ENCODE measurements around the gene GTSE1. TPM values are rescaled to one million over a fixed set of nuclear protein-coding genes. Genes with fewer than 3 reads are reported as not detected.

Gene GTSE1
- total and polyA plus RNA-seq, 10 donors: 1.3 to 5.2 (median 3.0) TPM

GRCh38 chr22:46286006-46286405, 10.7 kb upstream of the GTSE1 start:
- Histone ChIP-seq H3K27ac (no peak overlapping the region), H3K4me1 (peaks cover 21 to 88% (median 33%) of the 10 kb centered on the region in 6 donors), H3K27me3 (replicated peaks in 1 of 7) (no peaks in the 10 kb centered on the region), H3K9me3 (no peaks in the 10 kb centered on the region), H3K36me3 (peaks cover 0 to 92% (median 45%) of the 10 kb centered on the region in 6 donors), H3K4me3 (no peak overlapping the region)
- intact Hi-C loops (cut with DNase I; ENCODE audit: low total_unique reads): no loop called here
- 91 to 96% (median 95%) methylated on average over 3 of the region's 3 CpGs for WGBS, 5 donors
- no peak for DNase-seq
- TF ChIP-seq POLR2A (IDR thresholded peaks at IDR 0.05) (no peak), POLR2AphosphoS5 (IDR thresholded peaks at IDR 0.05) (no peak), CTCF (IDR thresholded peaks at IDR 0.05 in 8 of 11, conservative IDR thresholded peaks at IDR 0.05 in 3 of 11) (no peak)

GRCh38 chr22:46286941-46287872, 9.5 kb upstream of the GTSE1 start:
- intact Hi-C loops (cut with DNase I; ENCODE audit: low total_unique reads): no loop called here
- Histone ChIP-seq H3K36me3 (peaks cover 0 to 92% (median 47%) of the 10 kb centered on the region in 6 donors), H3K27me3 (replicated peaks in 1 of 7) (no peaks in the 10 kb centered on the region), H3K27ac (peak overlapping the region; percentile 43 to 87 (median 80)), H3K9me3 (peaks cover 0 to 12% (median 8%) of the 10 kb centered on the region in 8 donors), H3K4me1 (peaks cover 21 to 77% (median 32%) of the 10 kb centered on the region in 6 donors), H3K4me3 (peak overlapping the region in 4 of 8 donors; percentile 5 to 60 (median 25))
- WGBS, 5 donors: 85 to 96% (median 91%) methylated on average over 14 to 15 of the region's 15 CpGs
- DNase-seq: peak; percentile 76
- peak in 2 of 3 donors; percentile 4 to 44 for TF ChIP-seq POLR2AphosphoS5 (IDR thresholded peaks at IDR 0.05)
- no peak for TF ChIP-seq POLR2A (IDR thresholded peaks at IDR 0.05)

- H3K4me3 ChIP-seq: peak overlapping the region in 5 of 8 donors; percentile 17 to 60 (median 25)
- peaks cover 0 to 15% (median 9%) of the 10 kb centered on the region in 8 donors for H3K9me3 ChIP-seq
- intact Hi-C loops (cut with DNase I; ENCODE audit: low total_unique reads): no loop called here
- 20 to 37% (median 29%) methylated on average over 20 to 24 of the region's 24 CpGs for WGBS, 5 donors
- peak; percentile 95 for DNase-seq
- peaks cover 0 to 92% (median 46%) of the 10 kb centered on the region in 6 donors for H3K36me3 ChIP-seq
- TF ChIP-seq CTCF (IDR thresholded peaks at IDR 0.05 in 8 of 11, conservative IDR thresholded peaks at IDR 0.05 in 3 of 11): no peak
- TF ChIP-seq POLR2A (IDR thresholded peaks at IDR 0.05): no peak
- peak; percentile 93 to 95 (median 95) for TF ChIP-seq POLR2AphosphoS5 (IDR thresholded peaks at IDR 0.05)
- H3K27me3 ChIP-seq (replicated peaks in 1 of 7): no peaks in the 10 kb centered on the region
- H3K27ac ChIP-seq: peak overlapping the region; percentile 43 to 87 (median 80)
- peaks cover 21 to 79% (median 39%) of the 10 kb centered on the region in 6 donors for H3K4me1 ChIP-seq
Measured at GRCh38 chr22:46287873-46288751, 8.6 kb upstream of the GTSE1 start.

- Histone ChIP-seq H3K9me3 (peaks cover 0 to 15% (median 9%) of the 10 kb centered on the region in 8 donors), H3K27ac (peak overlapping the region in 7 of 8 donors; percentile 72 to 87 (median 82)), H3K4me3 (peak overlapping the region in 3 of 8 donors; percentile 17 to 60 (median 25)), H3K36me3 (peaks cover 0 to 92% (median 44%) of the 10 kb centered on the region in 6 donors), H3K4me1 (peaks cover 21 to 81% (median 47%) of the 10 kb centered on the region in 6 donors), H3K27me3 (replicated peaks in 1 of 7) (no peaks in the 10 kb centered on the region)
- DNase-seq: no peak
- intact Hi-C loops (cut with DNase I; ENCODE audit: low total_unique reads): no loop called here
- TF ChIP-seq POLR2A (IDR thresholded peaks at IDR 0.05) (no peak), CTCF (IDR thresholded peaks at IDR 0.05 in 8 of 11, conservative IDR thresholded peaks at IDR 0.05 in 3 of 11) (no peak), POLR2AphosphoS5 (IDR thresholded peaks at IDR 0.05) (no peak)
- WGBS, 5 donors: 78 to 90% (median 83%) methylated on average over 7 of the region's 7 CpGs
Measured at GRCh38 chr22:46288846-46289243, 7.8 kb upstream of the GTSE1 start.
